GM18870 (cell line): Measurements from ENCODE around the gene SH3BP5.
A peak's percentile ranks its signal among the peaks of the same experiment; 100 is the strongest.

ENCODE experiments used
- ATAC-seq: cut with Tn5 transposase; IDR thresholded peaks from one replicate; pipeline ENCODE4 v1.9.1; 2021; ENCODE audit warnings: moderate library complexity; ENCODE audit not compliant: unreplicated experiment

Gene SH3BP5

DNA sequence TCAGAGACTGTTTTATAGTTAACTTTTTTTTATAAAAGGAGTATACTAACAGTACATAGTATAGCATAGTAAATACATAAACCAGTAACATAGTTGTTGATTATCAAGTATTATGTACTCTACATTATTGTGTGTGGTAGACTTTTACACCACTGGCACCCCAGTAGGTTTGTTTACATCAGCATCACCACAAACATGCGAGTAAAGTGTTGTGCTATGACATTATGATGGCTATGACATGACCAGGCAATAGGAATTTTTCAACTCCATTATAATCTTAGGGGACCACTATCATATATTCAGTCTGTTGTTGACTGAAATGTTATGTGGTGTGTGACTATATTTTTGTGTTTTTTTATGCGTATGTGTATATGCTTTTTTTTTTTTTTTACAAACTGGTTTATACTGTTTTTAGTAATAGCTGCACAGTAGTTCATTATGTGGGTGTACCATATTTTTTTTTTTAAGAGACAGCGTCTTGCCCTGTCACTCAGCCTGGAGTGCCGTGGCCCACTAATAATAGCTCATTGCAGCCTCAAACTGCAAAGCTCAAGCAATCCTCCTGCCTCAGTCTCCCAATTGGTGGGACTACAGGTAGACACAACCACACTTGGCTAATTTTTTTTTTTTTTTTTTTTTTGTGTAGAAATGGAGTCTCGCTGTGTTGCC, 124.4 kb downstream of the SH3BP5 start:
- no peak for ATAC-seq

GRCh38 chr3:15206662-15207576, 125.5 kb downstream of the SH3BP5 start:
- ATAC-seq, result no peak

- ATAC-seq, result peak; percentile 70
Measured at GRCh38 chr3:15205934-15206661, 126.3 kb downstream of the SH3BP5 start, which contains the start of gene CAPN7. Gene CAPN7, plus strand, starts transcription at chr3:15206246. Its CDS starts 250 bp downstream, at chr3:15206496.

DNA sequence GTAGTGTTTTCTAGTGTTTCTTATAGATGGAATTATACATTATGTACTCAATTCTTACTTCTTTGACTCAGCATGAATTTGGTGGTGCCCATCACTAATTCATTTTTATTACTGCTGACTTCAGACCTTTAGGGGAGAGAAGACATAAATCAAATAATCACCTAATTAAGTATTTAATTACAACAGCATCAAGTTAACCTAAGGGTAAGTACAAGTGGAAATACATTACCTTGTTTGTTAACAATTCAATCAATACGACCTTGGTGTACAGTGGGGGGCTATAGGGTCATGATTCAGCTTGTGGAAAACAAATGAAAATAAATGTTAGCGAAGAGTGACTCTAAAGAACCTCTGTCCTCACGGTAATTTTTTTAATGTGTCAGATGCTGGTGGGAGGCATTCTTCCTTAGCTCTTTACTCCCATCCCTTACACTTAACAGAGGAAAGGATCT, 126.9 kb downstream of the SH3BP5 start:
- ATAC-seq, result no peak
